ENCODE data around the gene TP63. TPM values are rescaled to one million over a fixed set of nuclear protein-coding genes. Genes with fewer than 3 reads are reported as not detected.
A peak's percentile ranks its signal among the peaks of the same experiment; 100 is the strongest.

TP63 gene
- polyA plus RNA-seq, 2 of the 4 experiments (the other 2 are of a cell fraction), result 1.5 to 5.4 TPM

DNA sequence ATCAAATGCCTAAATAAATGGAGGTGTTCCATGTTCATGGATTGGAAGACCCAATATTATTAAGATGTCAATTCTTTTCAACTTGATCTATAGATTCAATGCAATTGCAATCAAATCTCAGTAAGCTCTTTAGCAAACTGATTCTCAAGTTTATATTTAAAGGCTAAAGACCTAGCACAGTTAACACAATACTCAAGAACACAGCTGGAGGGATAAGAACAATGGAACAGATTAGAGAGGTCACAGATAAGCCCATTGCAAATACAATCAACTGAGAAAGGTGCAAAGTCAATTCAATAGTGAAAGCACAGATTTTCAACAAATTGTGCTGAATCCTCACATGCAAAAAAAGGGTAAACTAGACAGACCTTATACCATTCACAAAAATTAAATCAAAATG lies 290.6 kb downstream of the TP63 start:
- Histone ChIP-seq H3K4me3 (no peak overlapping the region), H3K9me3 (peaks cover 9% of the 10 kb centered on the region; the same call in 2 of the 3 replicates), H3K4me2 (no peak overlapping the region), H3K27ac (no peak overlapping the region), H3K4me1 (peaks cover 4% of the 10 kb centered on the region; the same call in 1 of the 3 replicates)
- TF ChIP-seq GATA3 (IDR thresholded peaks at IDR 0.05; ENCODE audit: borderline replicate concordance), result no peak
- TF ChIP-seq SMC3 (IDR thresholded peaks at IDR 0.05), result no peak
- TF ChIP-seq RARB (CRISPR knock-in tag; IDR thresholded peaks at IDR 0.05), result no peak
- TF ChIP-seq EHMT2 (IDR thresholded peaks at IDR 0.05; ENCODE audit: low read depth), result no peak
- TF ChIP-seq MAZ (IDR thresholded peaks at IDR 0.05; ENCODE audit: borderline replicate concordance, low read depth, low read length), result no peak
- no peak for TF ChIP-seq CHD2 (IDR thresholded peaks at IDR 0.05; ENCODE audit: low read length, partially characterized antibody)
- TF ChIP-seq KDM1A (IDR thresholded peaks at IDR 0.05; ENCODE audit: low read depth), result no peak
- no peak for TF ChIP-seq CHD4 (IDR thresholded peaks at IDR 0.05; ENCODE audit: borderline replicate concordance)
- no peak for TF ChIP-seq BCL3 (IDR thresholded peaks at IDR 0.05)
- no peak for TF ChIP-seq HOXB5 (CRISPR knock-in tag; IDR thresholded peaks at IDR 0.05)
- no peak for TF ChIP-seq JUNB (IDR thresholded peaks at IDR 0.05)
- no peak for TF ChIP-seq MAX (IDR thresholded peaks at IDR 0.05)
- TF ChIP-seq ZFP36 (IDR thresholded peaks at IDR 0.05; ENCODE audit: borderline replicate concordance, partially characterized antibody), result no peak
- TF ChIP-seq ESRRA (IDR thresholded peaks at IDR 0.05; ENCODE audit: borderline replicate concordance, low read length), result no peak
- no peak for TF ChIP-seq USF2 (IDR thresholded peaks at IDR 0.05)
- ATAC-seq (no peak), FAIRE-seq (no peak), DNase-seq (ENCODE audit: low read depth in 1 of 2, low spot score in 1 of 2) (no peak)
- CTCF ChIA-PET, result no interaction called here
- POLR2A ChIA-PET, result no interaction called here

DNA sequence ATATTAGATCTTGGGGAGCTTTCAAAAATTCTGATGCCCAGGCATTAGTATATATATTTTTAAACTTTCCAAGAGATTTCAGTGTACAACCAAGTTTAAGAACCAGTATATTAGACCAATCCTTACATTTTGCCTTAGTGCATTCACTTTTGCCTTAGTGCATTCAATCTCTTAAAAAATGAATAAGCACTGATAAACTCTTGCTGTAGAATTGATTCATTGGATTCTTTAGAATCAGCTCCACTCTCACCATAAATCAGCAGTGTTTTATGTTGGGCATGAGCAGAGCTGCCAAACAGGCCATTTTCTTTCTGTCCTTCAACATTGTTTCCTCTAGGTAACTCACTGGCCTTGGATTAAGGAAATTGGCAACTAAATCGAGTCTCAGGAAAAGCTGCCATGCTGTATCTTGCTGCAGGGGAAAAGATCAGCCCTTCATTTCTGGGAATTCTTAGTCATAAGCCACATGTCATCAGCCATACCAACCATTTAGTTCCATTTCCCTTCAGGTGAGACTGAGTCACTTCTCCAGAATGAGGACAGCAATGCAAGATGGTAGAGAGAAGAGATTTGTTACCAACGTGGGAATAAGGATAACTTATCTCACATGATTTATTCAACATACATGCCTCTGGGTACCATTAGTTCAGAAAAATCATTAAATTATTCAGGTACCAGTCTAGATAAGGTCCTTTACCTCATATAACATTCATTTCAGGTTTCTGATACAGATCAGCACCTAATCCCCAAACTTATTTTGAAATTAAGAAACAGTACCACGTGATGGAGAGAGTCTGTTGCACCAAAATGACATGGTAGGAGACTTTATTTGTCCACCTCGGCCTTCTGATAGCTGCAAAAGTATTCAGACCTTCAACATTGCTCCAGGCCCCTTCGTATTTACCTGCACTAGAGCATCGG lies 297.0 kb downstream of the TP63 start:
- DNase-seq (ENCODE audit: low read depth in 1 of 2, low spot score in 1 of 2), result no peak
- TF ChIP-seq CBX8 (IDR thresholded peaks at IDR 0.05) (no peak), HOXA7 (CRISPR knock-in tag; IDR thresholded peaks at IDR 0.05) (no peak), PHF8 (IDR thresholded peaks at IDR 0.05; ENCODE audit: borderline replicate concordance, low read depth) (no peak)
- POLR2A ChIA-PET, result no interaction called here
- peak overlapping the region; percentile 22 to 59; a peak in 4 of 6 replicates for H3K27ac ChIP-seq
- no peak for ATAC-seq
- no peak overlapping the region for H3K4me2 ChIP-seq
- CTCF ChIA-PET, result no interaction called here
- no peak overlapping the region for H3K4me3 ChIP-seq
- no peaks in the 10 kb centered on the region for H3K9me3 ChIP-seq
- FAIRE-seq, result no peak
- H3K4me1 ChIP-seq, result no peaks in the 10 kb centered on the region
- 63% methylated on average over 6 of the region's 6 CpGs for WGBS (ENCODE audit: missing lambda C conversion rate)

- ATAC-seq (no peak), FAIRE-seq (no peak), DNase-seq (ENCODE audit: low read depth in 1 of 2, low spot score in 1 of 2) (no peak)
- Histone ChIP-seq H3K4me3 (no peak overlapping the region), H3K9me3 (0 out of 3 replicates have a peak, but pooled peaks cover 4% of the 10 kb centered on the region), H3K27ac (peak overlapping the region; percentile 70 to 81), H3K4me1 (peaks cover 37% of the 10 kb centered on the region), H3K4me2 (peak overlapping the region; percentile 40)
- TF ChIP-seq ZFP36 (IDR thresholded peaks at IDR 0.05; ENCODE audit: borderline replicate concordance, partially characterized antibody), result no peak
- no peak for TF ChIP-seq ELK1 (IDR thresholded peaks at IDR 0.05; ENCODE audit: low read depth, low read length)
- no peak for TF ChIP-seq PHF8 (IDR thresholded peaks at IDR 0.05; ENCODE audit: borderline replicate concordance, low read depth)
- no peak for TF ChIP-seq ESRRA (IDR thresholded peaks at IDR 0.05; ENCODE audit: borderline replicate concordance, low read length)
- no peak for TF ChIP-seq JUN (IDR thresholded peaks at IDR 0.05)
- TF ChIP-seq HDAC2 (IDR thresholded peaks at IDR 0.05), result no peak
- POLR2A ChIA-PET, result no interaction called here
- 80% methylated on average over 6 of the region's 6 CpGs for WGBS (ENCODE audit: missing lambda C conversion rate)
- CTCF ChIA-PET, result interaction anchor here (1.0 to 1.6 kb wide), 2 partner anchors 10 to 40 kb away, joined by 3 read pairs; no protein-coding TSS in a partner anchor
These were observed 305.2 kb downstream of the TP63 start for GRCh38 chr3:189936201-189936945.

Measured in A549 (cell line).